Measurements from ENCODE around the gene RPTOR. TPM values are rescaled to one million over a fixed set of nuclear protein-coding genes. Genes with fewer than 3 reads are reported as not detected.

The RPTOR gene
- polyA plus RNA-seq, 1 of the 3 experiments (the other 2 are of a cell fraction), result 14.9 TPM

GRCh38 chr17:80813318-80813717 lies 268.7 kb downstream of the RPTOR start:
- Histone ChIP-seq H3K36me3 (replicated peaks in 1 of 2; ENCODE audit: control insufficient read depth in 1 of 2, insufficient read depth in 2 of 2, low read length in 1 of 2) (peaks cover 0 to 13% of the 10 kb centered on the region in 2 experiments), H3K9me2 (no peaks in the 10 kb centered on the region), H3K4me3 (ENCODE audit: low read depth in 2 of 2, low read length in 1 of 2) (no peak overlapping the region), H3K4me1 (ENCODE audit: control insufficient read depth in 1 of 2, insufficient read depth in 2 of 2, low read depth in 1 of 2, low read length in 1 of 2) (peaks cover 4% of the 10 kb centered on the region in 2 experiments; a peak in 1 of 4 replicates), H3K9me3 (no peaks in the 10 kb centered on the region), H3K27me3 (ENCODE audit: insufficient read depth) (no peaks in the 10 kb centered on the region), H4K20me1 (ENCODE audit: insufficient read depth) (no peaks in the 10 kb centered on the region), H3K79me2 (ENCODE audit: insufficient read depth) (no peaks in the 10 kb centered on the region), H3K27ac (ENCODE audit: low read depth in 2 of 2, low read length in 1 of 2) (no peak overlapping the region), H3F3A (replicated peaks; ENCODE audit: insufficient read depth) (no peaks in the 10 kb centered on the region), H2AFZ (ENCODE audit: low read depth) (no peak overlapping the region), H3K9ac (no peak overlapping the region), H3K4me2 (no peak overlapping the region)
- WGBS (ENCODE audit: low lambda C conversion rate), result 95% methylated on average over 5 of the region's 5 CpGs
- CTCF ChIA-PET, result interaction anchor here (0.7 to 1.3 kb wide), 4 partner anchors 10 to 238 kb away, joined by 3 to 5 read pairs (median 4); no protein-coding TSS in a partner anchor
- DNase-seq, result no peak
- TF ChIP-seq SIN3A (IDR thresholded peaks at IDR 0.05; ENCODE audit: borderline replicate concordance, low read depth, low read length), result no peak
- TF ChIP-seq NRF1 (IDR thresholded peaks at IDR 0.05; ENCODE audit: low read depth, low read length), result no peak
- no peak for TF ChIP-seq RFX5 (IDR thresholded peaks at IDR 0.05; ENCODE audit: low read length)
- no peak for TF ChIP-seq GABPA (IDR thresholded peaks at IDR 0.05; ENCODE audit: low read depth)
- TF ChIP-seq MXI1 (IDR thresholded peaks at IDR 0.05; ENCODE audit: low read depth, low read length), result no peak
- no peak for TF ChIP-seq IRF3 (IDR thresholded peaks at IDR 0.05; ENCODE audit: low read depth, low read length)
- no peak for TF ChIP-seq RXRA (IDR thresholded peaks at IDR 0.05; ENCODE audit: borderline replicate concordance, low read depth)
- TF ChIP-seq GATA2 (CRISPR knock-in tag; IDR thresholded peaks at IDR 0.05), result no peak
- no peak for TF ChIP-seq ZBTB33 (IDR thresholded peaks at IDR 0.05; ENCODE audit: borderline replicate concordance, low read depth)
- no peak for TF ChIP-seq REST (IDR thresholded peaks at IDR 0.05; ENCODE audit: low read depth, low read length)
- no peak for TF ChIP-seq FOXM1 (IDR thresholded peaks at IDR 0.05; ENCODE audit: low read depth)
- no peak for TF ChIP-seq YY1 (IDR thresholded peaks at IDR 0.05; ENCODE audit: low read depth)
- no peak for TF ChIP-seq TAF1 (IDR thresholded peaks at IDR 0.05; ENCODE audit: borderline replicate concordance, low read depth, low read length)
- TF ChIP-seq SMC3 (IDR thresholded peaks at IDR 0.05; ENCODE audit: low read depth, low read length), result no peak
- TF ChIP-seq RAD21 (IDR thresholded peaks at IDR 0.05; ENCODE audit: low read length), result no peak
- TF ChIP-seq USF2 (IDR thresholded peaks at IDR 0.05; ENCODE audit: borderline replicate concordance, low read depth, low read length), result no peak
- POLR2A ChIA-PET, result no interaction called here
